CD4-positive, alpha-beta memory T cell (primary cell): ENCODE results near the gene KRTAP10-11. TPM values are rescaled to one million over a fixed set of nuclear protein-coding genes. Genes with fewer than 3 reads are reported as not detected.

ENCODE experiments used
- CTCF ChIA-PET: fragments of 350-600 bp; sonication (Branson Sonifier 250); formaldehyde crosslinking; loops from one replicate; lab custom pipeline; 2021; ENCODE audit warnings: inconsistent platforms; ENCODE audit not compliant: partially characterized antibody; lab: Charles Lee
- POLR2A ChIA-PET: fragments of 350-600 bp; sonication (Branson Sonifier 250); formaldehyde crosslinking; loops from one replicate; lab custom pipeline; 2021; ENCODE audit not compliant: partially characterized antibody; lab: Charles Lee
- DNase-seq, 5 donors: peaks; one replicate each; pipeline versions ENCODE4 v3.0.0 to v3.0.0-alpha.2; 2020 to 2022; ENCODE audit warnings: mixed read lengths in 1 of 5
- H3K27ac ChIP-seq: one replicate; pipeline ENCODE4 v1.7.0; 2013; ENCODE audit warnings: low read depth, low read length
- H3K27me3 ChIP-seq: 2 replicates; pipeline ENCODE4 v1.7.0; 2013; ENCODE audit warnings: mild to moderate bottlenecking, low read length, moderate library complexity; ENCODE audit not compliant: insufficient read depth
- H3K36me3 ChIP-seq: 2 replicates; pipeline ENCODE4 v1.7.0; 2013; ENCODE audit warnings: mild to moderate bottlenecking, low read length, moderate library complexity; ENCODE audit not compliant: insufficient read depth
- H3K4me1 ChIP-seq: 2 replicates; pipeline ENCODE4 v1.7.0; 2013; ENCODE audit warnings: mild to moderate bottlenecking, low read length, moderate library complexity; ENCODE audit not compliant: insufficient read depth
- H3K4me3 ChIP-seq, 2 donors: one replicate each; pipeline ENCODE4 v1.7.0; 2013; ENCODE audit warnings: low read length in 2 of 2, mild to moderate bottlenecking in 1 of 2
- H3K9me3 ChIP-seq, 2 donors: one replicate each; pipeline ENCODE4 v1.7.0; 2013; ENCODE audit warnings: low read length in 2 of 2, control low read depth in 1 of 2; ENCODE audit not compliant: control insufficient read depth in 1 of 2
- H3K27ac Mint-ChIP-seq, 7 donors: one replicate each; pipeline ENCODE4 v1.8.0; 2020 to 2021; ENCODE audit warnings: mixed read lengths in 7 of 7, mild to moderate bottlenecking in 6 of 7, inconsistent platforms in 3 of 7, moderate library complexity in 3 of 7
- H3K27me3 Mint-ChIP-seq, 2 donors: one replicate each; pipeline ENCODE4 v1.8.0; 2020 to 2021; ENCODE audit warnings: mixed read lengths in 2 of 2
- H3K36me3 Mint-ChIP-seq, 2 donors: one replicate each; pipeline ENCODE4 v1.8.0; 2020 to 2021; ENCODE audit warnings: mixed read lengths in 2 of 2, inconsistent platforms in 1 of 2, mild to moderate bottlenecking in 1 of 2
- H3K4me1 Mint-ChIP-seq, 4 donors: one replicate each; pipeline ENCODE4 v1.8.0; 2020 to 2021; ENCODE audit warnings: mixed read lengths in 4 of 4, mild to moderate bottlenecking in 1 of 4
- H3K4me3 Mint-ChIP-seq, 8 donors: one replicate each; pipeline ENCODE4 v1.8.0; 2020 to 2021; ENCODE audit warnings: mixed read lengths in 8 of 8, mild to moderate bottlenecking in 7 of 8, moderate library complexity in 6 of 8, inconsistent platforms in 3 of 8
- H3K9me3 Mint-ChIP-seq, 8 donors: one replicate each; pipeline ENCODE4 v1.8.0; 2020 to 2021; ENCODE audit warnings: mixed read lengths in 8 of 8, mild to moderate bottlenecking in 5 of 8, inconsistent platforms in 3 of 8, moderate library complexity in 1 of 8
- intact Hi-C: fragments of 100-400 bp; cut with micrococcal nuclease; formaldehyde crosslinking; loops from one replicate; pipeline ENCODE4 v1.15.1; 2023
- polyA plus RNA-seq, 2 donors: library from polyadenylated mRNA; unstranded; fragments of 300-500 nt; fragmentation: Illumina TruSeq; gene quantifications; one replicate each; pipeline ENCODE4 v1.2.3, GENCODE V29; 2021
- total RNA-seq, 2 experiments: library from RNA; stranded (reverse); gene quantifications; one replicate each; pipeline ENCODE4 v1.2.3, GENCODE V29; 2021

The KRTAP10-11 gene
- total and polyA plus RNA-seq, 4 experiments from 2014 or later = not detected

- Mint-ChIP-seq H3K4me1 (peaks cover 30 to 60% (median 47%) of the 10 kb centered on the region in 4 donors), H3K4me3 (peak overlapping the region in 2 of 8 donors; percentile 6 to 26), H3K27ac (peak overlapping the region in 6 of 7 donors; percentile 32 to 86 (median 52)), H3K27me3 (no peaks in the 10 kb centered on the region), H3K9me3 (peaks cover 0 to 34% (median 24%) of the 10 kb centered on the region in 8 donors), H3K36me3 (peaks cover 17 to 21% of the 10 kb centered on the region in 2 donors)
- DNase-seq = no peak
- ChIA-PET CTCF (interaction anchor here (0.6 to 1.4 kb wide), 2 partner anchors 106 to 126 kb away, joined by 4 to 5 read pairs; no protein-coding TSS in a partner anchor), POLR2A (interaction anchor here (2.5 kb wide), 1 partner anchor 42 kb away, joined by 12 read pairs; the partner anchor contains the start of gene KRTAP12-3)
- Histone ChIP-seq H3K4me3 (no peak overlapping the region), H3K27me3 (no peaks in the 10 kb centered on the region), H3K27ac (no peak overlapping the region), H3K36me3 (no peaks in the 10 kb centered on the region), H3K9me3 (no peaks in the 10 kb centered on the region), H3K4me1 (peaks cover 43% of the 10 kb centered on the region)
- intact Hi-C loops = loop anchor here (10.0 kb wide), 1 partner anchor 71 kb away; the partner anchor contains the start of gene KRTAP10-1
Measured at GRCh38 chr21:44615911-44616590, 30.2 kb upstream of the KRTAP10-11 start.

- Histone ChIP-seq H3K36me3 (no peaks in the 10 kb centered on the region), H3K9me3 (no peaks in the 10 kb centered on the region), H3K27me3 (no peaks in the 10 kb centered on the region), H3K4me1 (peaks cover 43% of the 10 kb centered on the region), H3K27ac (no peak overlapping the region), H3K4me3 (no peak overlapping the region)
- Mint-ChIP-seq H3K4me1 (peaks cover 30 to 60% (median 47%) of the 10 kb centered on the region in 4 donors), H3K9me3 (peaks cover 0 to 28% (median 19%) of the 10 kb centered on the region in 8 donors), H3K36me3 (peaks cover 17 to 21% of the 10 kb centered on the region in 2 donors), H3K27ac (peak overlapping the region in 5 of 7 donors; percentile 32 to 83 (median 51)), H3K4me3 (peak overlapping the region in 1 of 8 donors; percentile 8), H3K27me3 (no peaks in the 10 kb centered on the region)
- POLR2A ChIA-PET = interaction anchor here (2.5 kb wide), 1 partner anchor 41 kb away, joined by 12 read pairs; the partner anchor contains the start of gene KRTAP12-3
- intact Hi-C loops = loop anchor here (10.0 kb wide), 1 partner anchor 72 kb away; the partner anchor contains the start of gene KRTAP10-1
- CTCF ChIA-PET = interaction anchor here (0.6 kb wide), 1 partner anchor 106 kb away, joined by 4 read pairs; no protein-coding TSS in a partner anchor
- no peak for DNase-seq
Measured at GRCh38 chr21:44616591-44616926, 29.7 kb upstream of the KRTAP10-11 start.

- Histone ChIP-seq H3K9me3 (no peaks in the 10 kb centered on the region), H3K4me1 (peaks cover 43% of the 10 kb centered on the region), H3K36me3 (no peaks in the 10 kb centered on the region), H3K27ac (no peak overlapping the region), H3K4me3 (no peak overlapping the region), H3K27me3 (no peaks in the 10 kb centered on the region)
- Mint-ChIP-seq H3K27ac (peak overlapping the region in 4 of 7 donors; percentile 12 to 96 (median 67)), H3K36me3 (peaks cover 17 to 21% of the 10 kb centered on the region in 2 donors), H3K4me3 (no peak overlapping the region), H3K27me3 (no peaks in the 10 kb centered on the region), H3K9me3 (peaks cover 2 to 28% (median 20%) of the 10 kb centered on the region in 8 donors), H3K4me1 (peaks cover 30 to 60% (median 47%) of the 10 kb centered on the region in 4 donors)
- no peak for DNase-seq
- intact Hi-C loops = loop anchor here (10.0 kb wide), 1 partner anchor 72 kb away; the partner anchor contains the start of gene KRTAP10-1
- ChIA-PET POLR2A (interaction anchor here (2.5 to 3.1 kb wide), 2 partner anchors 38 to 41 kb away, joined by 12 to 29 read pairs; partner anchors contain the start of genes KRTAP12-3 and KRTAP12-4), CTCF (interaction anchor here (0.6 to 2.8 kb wide), 3 partner anchors 36 to 107 kb away, joined by 4 to 10 read pairs (median 6); no protein-coding TSS in a partner anchor)
Measured at GRCh38 chr21:44617071-44617501, 29.1 kb upstream of the KRTAP10-11 start.

GRCh38 chr21:44618504-44618903, 27.7 kb upstream of the KRTAP10-11 start:
- H3K36me3 ChIP-seq = no peaks in the 10 kb centered on the region
- H3K4me3 ChIP-seq = peak overlapping the region in 1 of 2 donors; percentile 12
- peak overlapping the region; percentile 40 for H3K27ac ChIP-seq
- Mint-ChIP-seq H3K9me3 (peaks cover 2 to 37% (median 30%) of the 10 kb centered on the region in 8 donors), H3K4me3 (peak overlapping the region; percentile 39 to 81 (median 68)), H3K36me3 (peaks cover 22 to 31% of the 10 kb centered on the region in 2 donors), H3K27ac (peak overlapping the region; percentile 83 to 96 (median 93)), H3K27me3 (no peaks in the 10 kb centered on the region), H3K4me1 (peaks cover 31 to 60% (median 48%) of the 10 kb centered on the region in 4 donors)
- ChIA-PET POLR2A (interaction anchor here (1.0 to 5.4 kb wide), 13 partner anchors 12 to 124 kb away, joined by 3 to 89 read pairs (median 5); partner anchors contain the start of genes KRTAP10-12, KRTAP12-2, KRTAP12-3 and KRTAP12-4), CTCF (interaction anchor here (0.9 to 2.8 kb wide), 10 partner anchors 11 to 124 kb away, joined by 3 to 19 read pairs (median 7); partner anchors contain the start of genes KRTAP12-3 and KRTAP12-4)
- H3K4me1 ChIP-seq = peaks cover 43% of the 10 kb centered on the region
- no peaks in the 10 kb centered on the region for H3K9me3 ChIP-seq
- intact Hi-C loops = loop anchor here (10.0 kb wide), 1 partner anchor 74 kb away; the partner anchor contains the start of gene KRTAP10-1
- no peaks in the 10 kb centered on the region for H3K27me3 ChIP-seq
- DNase-seq = no peak

- peaks cover 43% of the 10 kb centered on the region for H3K4me1 ChIP-seq
- H3K36me3 ChIP-seq = no peaks in the 10 kb centered on the region
- Mint-ChIP-seq H3K9me3 (peaks cover 2 to 41% (median 34%) of the 10 kb centered on the region in 8 donors), H3K4me3 (peak overlapping the region; percentile 39 to 81 (median 68)), H3K36me3 (peaks cover 24 to 35% of the 10 kb centered on the region in 2 donors), H3K4me1 (peaks cover 31 to 60% (median 50%) of the 10 kb centered on the region in 4 donors), H3K27ac (peak overlapping the region; percentile 83 to 96 (median 93)), H3K27me3 (no peaks in the 10 kb centered on the region)
- peak overlapping the region; percentile 40 for H3K27ac ChIP-seq
- intact Hi-C loops = loop anchor here (1.0 to 10.0 kb wide), 2 partner anchors 38 to 74 kb away; partner anchors contain the start of genes KRTAP10-1 and KRTAP12-3
- H3K27me3 ChIP-seq = no peaks in the 10 kb centered on the region
- peak overlapping the region in 1 of 2 donors; percentile 12 for H3K4me3 ChIP-seq
- DNase-seq = peak; percentile 72 to 80 (median 78)
- no peaks in the 10 kb centered on the region for H3K9me3 ChIP-seq
- POLR2A ChIA-PET = interaction anchor here (0.7 to 5.4 kb wide), 15 partner anchors 12 to 255 kb away, joined by 3 to 89 read pairs (median 5); partner anchors contain the start of genes KRTAP10-12, KRTAP12-2, KRTAP12-3 and KRTAP12-4
- CTCF ChIA-PET = interaction anchor here (0.9 to 2.8 kb wide), 11 partner anchors 11 to 124 kb away, joined by 3 to 19 read pairs (median 6); partner anchors contain the start of genes KRTAP12-3 and KRTAP12-4
Measured at GRCh38 chr21:44618909-44619308, 27.3 kb upstream of the KRTAP10-11 start.

- Histone ChIP-seq H3K36me3 (no peaks in the 10 kb centered on the region), H3K9me3 (no peaks in the 10 kb centered on the region), H3K4me3 (no peak overlapping the region), H3K27me3 (no peaks in the 10 kb centered on the region), H3K4me1 (peaks cover 43% of the 10 kb centered on the region), H3K27ac (no peak overlapping the region)
- H3K36me3 Mint-ChIP-seq = peaks cover 26 to 43% of the 10 kb centered on the region in 2 donors
- H3K27me3 Mint-ChIP-seq = no peaks in the 10 kb centered on the region
- H3K4me3 Mint-ChIP-seq = peak overlapping the region in 4 of 8 donors; percentile 22 to 81 (median 56)
- CTCF ChIA-PET = interaction anchor here (0.7 to 2.8 kb wide), 5 partner anchors 12 to 123 kb away, joined by 3 to 19 read pairs (median 8); partner anchors contain the start of gene KRTAP12-4
- POLR2A ChIA-PET = interaction anchor here (1.1 to 5.4 kb wide), 7 partner anchors 11 to 109 kb away, joined by 3 to 89 read pairs (median 16); partner anchors contain the start of genes KRTAP12-2, KRTAP12-3 and KRTAP12-4
- intact Hi-C loops = loop anchor here (1.0 to 10.0 kb wide), 2 partner anchors 37 to 75 kb away; partner anchors contain the start of genes KRTAP10-1 and KRTAP12-3
- no peak for DNase-seq
- H3K4me1 Mint-ChIP-seq = peaks cover 31 to 61% (median 47%) of the 10 kb centered on the region in 4 donors
- peaks cover 2 to 48% (median 42%) of the 10 kb centered on the region in 8 donors for H3K9me3 Mint-ChIP-seq
- peak overlapping the region; percentile 50 to 96 (median 93) for H3K27ac Mint-ChIP-seq
Measured at GRCh38 chr21:44619886-44620285, 26.3 kb upstream of the KRTAP10-11 start.
